Measurements from ENCODE around the gene STEAP2.
"Not testable (repeated sequence)": the region's sequence is repeated elsewhere in the genome, so short reads cannot be mapped to it uniquely, and the experiment has no call there.

STEAP2 gene

GRCh38 chr7:90233569-90233968 lies 22.0 kb downstream of the STEAP2 start:
- no peak for DNase-seq (ENCODE audit: low read depth)

GRCh38 chr7:90236721-90237289 lies 25.3 kb downstream of the STEAP2 start:
- no peak for DNase-seq (ENCODE audit: low read depth)

GRCh38 chr7:90238022-90238421 lies 26.5 kb downstream of the STEAP2 start:
- DNase-seq (ENCODE audit: low read depth), result no peak

- DNase-seq (ENCODE audit: low read depth), result no peak
Measured at GRCh38 chr7:90238583-90238982, 27.0 kb downstream of the STEAP2 start.

- no peak for DNase-seq (ENCODE audit: low read depth)
Measured at GRCh38 chr7:90239050-90239449, 27.5 kb downstream of the STEAP2 start.

- no peak for DNase-seq (ENCODE audit: low read depth)
Measured at GRCh38 chr7:90239625-90240228, 28.2 kb downstream of the STEAP2 start.

- no peak for DNase-seq (ENCODE audit: low read depth)
Measured at GRCh38 chr7:90242369-90243168, 31.0 kb downstream of the STEAP2 start.

- no peak for DNase-seq (ENCODE audit: low read depth)
Measured at GRCh38 chr7:90243556-90243955, 32.0 kb downstream of the STEAP2 start.

GRCh38 chr7:90244565-90244908 lies 33.0 kb downstream of the STEAP2 start:
- no peak for DNase-seq (ENCODE audit: low read depth)

- DNase-seq (ENCODE audit: low read depth), result peak; percentile 75
Measured at GRCh38 chr7:90244909-90245851, 33.6 kb downstream of the STEAP2 start, which contains the start of gene CFAP69. Gene CFAP69 (plus strand): TSS chr7:90245174. CDS start chr7:90245425, 251 bp downstream.

GRCh38 chr7:90246171-90246570 lies 34.6 kb downstream of the STEAP2 start:
- no peak for DNase-seq (ENCODE audit: low read depth)

GRCh38 chr7:90248706-90249105 lies 37.2 kb downstream of the STEAP2 start:
- DNase-seq (ENCODE audit: low read depth), result no peak

GRCh38 chr7:90250601-90251303 lies 39.2 kb downstream of the STEAP2 start:
- no peak for DNase-seq (ENCODE audit: low read depth)

GRCh38 chr7:90251304-90251635 lies 39.7 kb downstream of the STEAP2 start:
- no peak for DNase-seq (ENCODE audit: low read depth)

- not testable (repeated sequence) for DNase-seq (ENCODE audit: low read depth)
Measured at GRCh38 chr7:90256011-90256410, 44.5 kb downstream of the STEAP2 start.

- no peak for DNase-seq (ENCODE audit: low read depth)
Measured at GRCh38 chr7:90256778-90257177, 45.2 kb downstream of the STEAP2 start.

- no peak for DNase-seq (ENCODE audit: low read depth)
Measured at GRCh38 chr7:90261441-90261840, 49.9 kb downstream of the STEAP2 start.

- DNase-seq (ENCODE audit: low read depth), result no peak
Measured at GRCh38 chr7:90262438-90262837, 50.9 kb downstream of the STEAP2 start.

GRCh38 chr7:90266808-90267207 lies 55.3 kb downstream of the STEAP2 start:
- peak; percentile 42 for DNase-seq (ENCODE audit: low read depth)

GRCh38 chr7:90267263-90267858 lies 55.8 kb downstream of the STEAP2 start:
- no peak for DNase-seq (ENCODE audit: low read depth)

- DNase-seq (ENCODE audit: low read depth), result no peak
Measured at GRCh38 chr7:90269163-90269562, 57.6 kb downstream of the STEAP2 start.

Measured in fibroblast of the conjunctiva (primary cell).